Heart right ventricle (tissue), 16 donors: ENCODE measurements around the gene CASK. TPM values are rescaled to one million over a fixed set of nuclear protein-coding genes. Genes with fewer than 3 reads are reported as not detected.

Experiments used
- ATAC-seq, 8 donors: fragments of 200-7000 bp; cut with Tn5 transposase; one replicate each; pipeline ENCODE4 v1.9.1; 2020; ENCODE audit warnings: mild to moderate bottlenecking in 8 of 8, moderate library complexity in 8 of 8, moderate number of reproducible peaks in 1 of 8
- DNase-seq, 2 donors: peaks; one replicate each; pipeline ENCODE4 v3.0.0-alpha.2; 2020
- H3K27ac ChIP-seq, 10 donors: fragments of 200-600 bp; sonication (generic) in 2 of 10; one replicate each; pipeline versions ENCODE4 v1.5.0 to v1.8.0; 2020 to 2022; ENCODE audit warnings: mild to moderate bottlenecking in 3 of 10
- H3K27me3 ChIP-seq, 7 donors: fragments of 200-600 bp; one replicate each; pipeline ENCODE4 v1.8.0; 2021 to 2022; ENCODE audit warnings: mild to moderate bottlenecking in 2 of 7
- H3K36me3 ChIP-seq, 9 donors: fragments of 200-600 bp; sonication (generic) in 1 of 9; one replicate each; pipeline versions ENCODE4 v1.5.0 to v1.8.0; 2020 to 2022; ENCODE audit warnings: mild to moderate bottlenecking in 2 of 9
- H3K4me1 ChIP-seq, 9 donors: fragments of 200-600 bp; sonication (generic) in 1 of 9; one replicate each; pipeline versions ENCODE4 v1.5.0 to v1.8.0; 2020 to 2022; ENCODE audit warnings: mild to moderate bottlenecking in 4 of 9
- H3K4me3 ChIP-seq, 10 donors: fragments of 200-600 bp; sonication (generic) in 2 of 10; one replicate each; pipeline versions ENCODE4 v1.5.0 to v1.8.0; 2020 to 2022; ENCODE audit warnings: mild to moderate bottlenecking in 7 of 10, moderate library complexity in 2 of 10
- H3K9me3 ChIP-seq, 11 donors: fragments of 200-600 bp in 10 of 11; sonication (generic) in 2 of 11; one replicate each; pipeline versions ENCODE4 v1.5.0 to v1.8.0; 2013 to 2022; ENCODE audit warnings: mild to moderate bottlenecking in 2 of 11, control low read depth in 1 of 11, moderate library complexity in 1 of 11
- CTCF ChIP-seq, 9 donors: fragments of 200-600 bp; sonication (generic) in 2 of 9; IDR thresholded peaks; one replicate each; pipeline versions ENCODE4 v1.5.0 to v1.8.0; 2021 to 2022; ENCODE audit warnings: antibody characterized with exemption in 9 of 9, mild to moderate bottlenecking in 5 of 9, moderate library complexity in 1 of 9
- WGBS, 2 donors: extraction: QIAGEN DNeasy Blood & Tissue Kit; methylation state at CpG; one replicate each; pipeline ENCODE4 v1.1.7; 2013; ENCODE audit warnings: inconsistent platforms in 1 of 2; 5-methylcytosine and 5-hydroxymethylcytosine counted together
- intact Hi-C, 10 donors: fragments of 100-400 bp; cut with DNase I; formaldehyde crosslinking; loops; one replicate each; pipeline versions ENCODE4 v1.11.1 to v1.14.2; 2022
- polyA plus RNA-seq, 2 donors: library from polyadenylated mRNA; stranded (reverse); fragments of 200-250 nt; gene quantifications; one replicate each; pipeline ENCODE4 v1.2.3, GENCODE V29; 2013
- total RNA-seq, 10 donors: library from RNA; stranded (reverse); fragmentation: NEBNext Ultra II Directional in 3 of 10; extraction: Animal tissue kit (Norgen Biotek cat#: 25700) in 3 of 10; gene quantifications; one replicate each; pipeline versions ENCODE4 v1.2.1 to v1.2.4, GENCODE V29; 2021 to 2023
- donor health status: Arrhythmogenic right ventricular cardiomyopathy.
- donor health status: ischemic (EF 13 %, LVEDD 7.1; RV severe dilation, severe dysfunction).
- donor health status: healthy with polysubstance abuse.
- donor health status: DM: no; HTN: yes; CAD: no.
- donor health status: DM: no; HTN: no; CAD: no.
- donor health status: ischemic (EF 25% LVEDD 6.9; RV normal size, moderate dysfunction).
- donor health status: ischemic (EF 25% LVEDD 5.7; RV mildly dilated, moderate dysfunction).
- donor health status: healthy.
- donor health status: DM: yes; HTN: yes; CAD: no.
- donor health status: Ischemic cardiomyopathy.
- donor health status: ischemic (EF 35%, LVEDD 5.7; RV mildly dilated, moderate dysfunction).
- donor health status: nonischemic (EF 11% LVEDD 7.7; RV severe dilation, severe dysfunction).
- donor health status: DM: yes; HTN: yes; CAD: no.
- donor health status: PGD.
- donor health status: ischemic (EF 29% LVEDD 5.4; RV normal size, mild dysfunction).
- donor health status: nonischemic (EF 23%, LVEDD 6.1; RV moderate dilation, normal function).

The CASK gene
- total and polyA plus RNA-seq, 12 donors = 2.2 to 20.7 (median 12.7) TPM

- Histone ChIP-seq H3K36me3 (no peaks in the 10 kb centered on the region), H3K27ac (peak overlapping the region in 2 of 10 donors; percentile 53 to 77), H3K4me1 (peaks cover 0 to 31% (median 6%) of the 10 kb centered on the region in 9 donors), H3K27me3 (peaks cover 0 to 49% (median 0%) of the 10 kb centered on the region in 7 donors), H3K4me3 (no peak overlapping the region), H3K9me3 (no peaks in the 10 kb centered on the region)
- ATAC-seq = peak in 1 of 8 donors; percentile 37
- intact Hi-C loops = loop anchor here in 4 of 10 donors (5.0 to 10.0 kb wide), 3 partner anchors 176 to 1996 kb away; no protein-coding TSS in a partner anchor
- 39 to 43% methylated on average over 2 of the region's 2 CpGs for WGBS, 2 donors
- TF ChIP-seq CTCF (IDR thresholded peaks at IDR 0.05) = peak in 7 of 9 donors; percentile 24 to 59 (median 44)
- DNase-seq = no peak
Measured at GRCh38 chrX:41558531-41558930, 364.8 kb downstream of the CASK start.

- Histone ChIP-seq H3K27me3 (peaks cover 0 to 62% (median 0%) of the 10 kb centered on the region in 7 donors), H3K9me3 (no peaks in the 10 kb centered on the region), H3K27ac (no peak overlapping the region), H3K4me3 (no peak overlapping the region), H3K36me3 (no peaks in the 10 kb centered on the region), H3K4me1 (peaks cover 0 to 31% (median 6%) of the 10 kb centered on the region in 9 donors)
- no peak for TF ChIP-seq CTCF (IDR thresholded peaks at IDR 0.05)
- DNase-seq (no peak), ATAC-seq (no peak)
- intact Hi-C loops = loop anchor here in 4 of 10 donors (5.0 to 10.0 kb wide), 3 partner anchors 178 to 1998 kb away; no protein-coding TSS in a partner anchor
- WGBS, 2 donors = 82 to 85% methylated on average over 2 of the region's 2 CpGs
Measured at GRCh38 chrX:41556958-41557357, 366.4 kb downstream of the CASK start.

- WGBS, 2 donors = 72% methylated on average over 6 of the region's 6 CpGs
- Histone ChIP-seq H3K27ac (no peak overlapping the region), H3K4me1 (peaks cover 0 to 1% (median 0%) of the 10 kb centered on the region in 9 donors), H3K9me3 (no peaks in the 10 kb centered on the region), H3K4me3 (no peak overlapping the region), H3K36me3 (no peaks in the 10 kb centered on the region), H3K27me3 (peaks cover 0 to 59% (median 0%) of the 10 kb centered on the region in 7 donors)
- ATAC-seq = no peak
- no peak for DNase-seq
- no peak for TF ChIP-seq CTCF (IDR thresholded peaks at IDR 0.05)
- intact Hi-C loops = loop anchor here in 3 of 10 donors (10.0 kb wide), 2 partner anchors 181 to 2001 kb away; no protein-coding TSS in a partner anchor
Measured at GRCh38 chrX:41553688-41554087, 369.7 kb downstream of the CASK start.

GRCh38 chrX:41548411-41548810 lies 374.9 kb downstream of the CASK start:
- Histone ChIP-seq H3K27me3 (peaks cover 0 to 38% (median 0%) of the 10 kb centered on the region in 7 donors), H3K27ac (no peak overlapping the region), H3K9me3 (no peaks in the 10 kb centered on the region), H3K4me3 (no peak overlapping the region), H3K36me3 (no peaks in the 10 kb centered on the region), H3K4me1 (no peaks in the 10 kb centered on the region)
- DNase-seq (no peak), ATAC-seq (no peak)
- intact Hi-C loops = no loop called here
- WGBS, 2 donors = 95 to 99% methylated on average over 4 of the region's 4 CpGs
- no peak for TF ChIP-seq CTCF (IDR thresholded peaks at IDR 0.05)
